ENCODE measurements around the gene EVPLL. TPM values are rescaled to one million over a fixed set of nuclear protein-coding genes. Genes with fewer than 3 reads are reported as not detected.

EVPLL gene
- total and polyA plus RNA-seq, 7 donors, result 0.28 to 0.60 TPM; not detected in 5

DNA sequence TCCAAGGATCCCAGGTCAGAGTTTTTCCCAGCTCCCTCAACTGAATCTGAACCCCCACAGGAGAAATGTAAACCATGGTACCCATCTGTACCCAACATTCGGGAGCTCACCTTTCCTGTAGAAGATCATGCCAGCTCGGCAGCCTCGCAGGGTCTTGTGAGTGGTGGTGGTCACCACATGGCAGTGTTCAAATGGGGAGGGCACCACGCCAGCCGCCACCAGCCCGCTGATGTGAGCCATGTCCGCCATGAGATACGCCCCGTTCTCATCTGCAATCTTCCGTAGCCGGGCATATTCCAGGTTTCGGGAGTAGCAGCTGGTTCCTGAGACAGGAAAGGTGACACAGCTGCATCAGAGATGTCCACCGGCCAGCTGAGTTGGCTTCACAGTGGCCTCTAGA, 37.6 kb upstream of the EVPLL start:
- 98% methylated on average over 13 of the region's 13 CpGs for WGBS, 2 donors
- H3K27ac ChIP-seq, result no peak overlapping the region
- H3K36me3 ChIP-seq, result peaks cover 6 to 61% (median 26%) of the 10 kb centered on the region in 4 donors
- TF ChIP-seq, protein P1, sequence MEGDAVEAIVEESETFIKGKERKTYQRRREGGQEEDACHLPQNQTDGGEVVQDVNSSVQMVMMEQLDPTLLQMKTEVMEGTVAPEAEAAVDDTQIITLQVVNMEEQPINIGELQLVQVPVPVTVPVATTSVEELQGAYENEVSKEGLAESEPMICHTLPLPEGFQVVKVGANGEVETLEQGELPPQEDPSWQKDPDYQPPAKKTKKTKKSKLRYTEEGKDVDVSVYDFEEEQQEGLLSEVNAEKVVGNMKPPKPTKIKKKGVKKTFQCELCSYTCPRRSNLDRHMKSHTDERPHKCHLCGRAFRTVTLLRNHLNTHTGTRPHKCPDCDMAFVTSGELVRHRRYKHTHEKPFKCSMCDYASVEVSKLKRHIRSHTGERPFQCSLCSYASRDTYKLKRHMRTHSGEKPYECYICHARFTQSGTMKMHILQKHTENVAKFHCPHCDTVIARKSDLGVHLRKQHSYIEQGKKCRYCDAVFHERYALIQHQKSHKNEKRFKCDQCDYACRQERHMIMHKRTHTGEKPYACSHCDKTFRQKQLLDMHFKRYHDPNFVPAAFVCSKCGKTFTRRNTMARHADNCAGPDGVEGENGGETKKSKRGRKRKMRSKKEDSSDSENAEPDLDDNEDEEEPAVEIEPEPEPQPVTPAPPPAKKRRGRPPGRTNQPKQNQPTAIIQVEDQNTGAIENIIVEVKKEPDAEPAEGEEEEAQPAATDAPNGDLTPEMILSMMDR (IDR thresholded peaks at IDR 0.05), result no peak
- no peaks in the 10 kb centered on the region for H3K9me3 ChIP-seq
- H3K27me3 ChIP-seq, result no peaks in the 10 kb centered on the region
- H3K4me1 ChIP-seq, result no peaks in the 10 kb centered on the region
- DNase-seq, result no peak
- H3K4me3 ChIP-seq, result no peak overlapping the region
- intact Hi-C loops (cut with DNase I), result no loop called here

DNA sequence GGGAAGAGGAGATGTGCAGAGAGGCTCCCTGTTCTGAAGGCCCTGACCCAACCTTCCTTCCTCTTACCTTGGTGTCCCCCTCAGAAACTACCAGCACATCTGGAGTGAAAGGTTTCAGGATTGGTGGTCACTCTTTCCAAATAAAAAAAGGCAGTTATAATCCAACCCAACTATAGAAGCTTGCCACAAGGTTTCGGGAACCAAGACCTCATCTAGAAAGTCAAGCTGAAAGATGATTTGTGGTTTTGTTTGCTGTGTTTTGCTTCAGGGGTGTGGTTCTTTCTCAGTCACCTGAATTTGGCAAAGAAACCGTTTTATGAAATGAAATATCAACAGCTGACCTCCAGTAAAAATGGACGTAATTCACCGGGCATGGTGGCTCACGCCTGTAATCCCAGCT, 33.6 kb upstream of the EVPLL start:
- DNase-seq, result no peak
- no peaks in the 10 kb centered on the region for H3K9me3 ChIP-seq
- WGBS, 2 donors, result 72 to 78% methylated on average over 5 of the region's 5 CpGs
- H3K4me3 ChIP-seq, result no peak overlapping the region
- TF ChIP-seq, protein P1 (IDR thresholded peaks at IDR 0.05), result no peak
- TF ChIP-seq EP300 (IDR thresholded peaks at IDR 0.05) (no peak), POLR2A (IDR thresholded peaks at IDR 0.05) (no peak), POLR2AphosphoS5 (IDR thresholded peaks at IDR 0.05) (no peak)
- no peaks in the 10 kb centered on the region for H3K27me3 ChIP-seq
- H3K4me1 ChIP-seq, result no peaks in the 10 kb centered on the region
- intact Hi-C loops (cut with DNase I), result no loop called here
- peaks cover 6 to 84% (median 36%) of the 10 kb centered on the region in 4 donors for H3K36me3 ChIP-seq
- H3K27ac ChIP-seq, result no peak overlapping the region

DNA sequence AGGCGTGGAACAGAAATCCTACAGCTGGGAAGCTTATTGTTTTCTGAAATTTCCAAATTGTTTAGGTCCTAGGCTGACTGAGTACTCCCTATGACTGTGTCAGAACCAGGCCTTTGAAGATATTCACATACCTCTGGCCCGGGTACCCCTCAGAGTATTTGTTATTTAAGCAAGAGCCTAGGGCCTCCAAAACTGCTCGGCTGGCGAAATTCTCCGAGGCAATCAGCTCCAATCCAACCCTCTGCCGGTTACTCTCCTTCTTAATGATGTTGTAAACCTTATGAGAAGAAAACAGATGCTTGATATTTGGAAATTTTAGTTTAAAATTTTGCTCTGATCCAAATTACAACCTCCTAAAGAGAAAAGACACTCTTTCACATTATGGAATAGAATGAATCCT, 24.0 kb upstream of the EVPLL start:
- WGBS, 2 donors, result 92 to 94% methylated on average over 6 of the region's 6 CpGs
- H3K27me3 ChIP-seq, result no peaks in the 10 kb centered on the region
- H3K27ac ChIP-seq, result no peak overlapping the region
- DNase-seq, result no peak
- H3K4me3 ChIP-seq, result no peak overlapping the region
- intact Hi-C loops (cut with DNase I), result no loop called here
- H3K36me3 ChIP-seq, result peaks cover 0 to 69% (median 6%) of the 10 kb centered on the region in 4 donors
- TF ChIP-seq EP300 (IDR thresholded peaks at IDR 0.05) (no peak), POLR2A (IDR thresholded peaks at IDR 0.05) (no peak), POLR2AphosphoS5 (IDR thresholded peaks at IDR 0.05) (no peak)
- TF ChIP-seq, protein P1 (IDR thresholded peaks at IDR 0.05), result no peak
- no peaks in the 10 kb centered on the region for H3K9me3 ChIP-seq
- no peaks in the 10 kb centered on the region for H3K4me1 ChIP-seq

DNA sequence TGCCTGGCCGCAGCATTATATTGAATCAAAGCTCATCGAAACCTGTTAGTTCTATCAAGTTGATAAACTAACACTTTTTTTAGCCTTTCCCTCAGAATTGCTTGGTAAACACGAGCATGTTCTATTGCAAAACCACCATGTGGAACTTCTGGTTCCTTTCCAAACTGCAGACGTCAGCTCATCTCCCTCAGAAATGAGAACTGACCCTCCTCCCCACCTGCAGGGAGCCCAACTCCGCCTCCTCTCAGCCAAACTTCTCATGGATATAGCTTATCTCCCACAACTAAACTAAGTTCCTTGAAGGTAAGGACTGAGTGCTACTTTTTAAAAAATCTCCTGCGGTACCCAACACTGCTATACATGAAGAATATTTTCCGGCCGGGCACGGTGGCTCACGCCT, 21.0 kb upstream of the EVPLL start:
- peak overlapping the region; percentile 31 to 57 (median 51) for H3K27ac ChIP-seq
- DNase-seq, result peak; percentile 81
- intact Hi-C loops (cut with DNase I), result no loop called here

More for the DNA sequence above, 21.0 kb upstream of the EVPLL start:
- WGBS, 2 donors, result 89 to 90% methylated on average over 10 of the region's 10 CpGs
- H3K36me3 ChIP-seq, result peaks cover 0 to 58% (median 4%) of the 10 kb centered on the region in 4 donors
- TF ChIP-seq EP300 (IDR thresholded peaks at IDR 0.05), result no peak
- TF ChIP-seq POLR2AphosphoS5 (IDR thresholded peaks at IDR 0.05), result peak in 2 of 4 donors; percentile 15 to 39
- TF ChIP-seq POLR2A (IDR thresholded peaks at IDR 0.05), result no peak
- TF ChIP-seq, protein P1 (IDR thresholded peaks at IDR 0.05), result no peak
- no peaks in the 10 kb centered on the region for H3K27me3 ChIP-seq
- H3K9me3 ChIP-seq, result no peaks in the 10 kb centered on the region
- no peak overlapping the region for H3K4me3 ChIP-seq
- no peaks in the 10 kb centered on the region for H3K4me1 ChIP-seq

Data from sigmoid colon (tissue), 7 donors.